K562 (cell line): ENCODE results near the gene ATXN7L2. TPM values are rescaled to one million over a fixed set of nuclear protein-coding genes. Genes with fewer than 3 reads are reported as not detected.

Experiments
- KAT8 ChIP-seq: fragments of 450-650 bp; IDR thresholded peaks from 2 replicates; pipeline ENCODE4 v1.6.1; 2016; ENCODE audit warnings: low read depth, mild to moderate bottlenecking
- MAZ ChIP-seq, 2 experiments: fragments of 450-650 bp in 1 of 2; sonication (generic) in 1 of 2; formaldehyde crosslinking; IDR thresholded peaks in 1 of 2; conservative IDR thresholded peaks in 1 of 2; 2 replicates each; pipeline versions ENCODE4 v1.4.0 to v1.5.0; 2020; ENCODE audit warnings: mild to moderate bottlenecking in 1 of 2, missing genetic modification reagents in 1 of 2
- NR1H2 ChIP-seq: sonication (generic); formaldehyde crosslinking; IDR thresholded peaks from 2 replicates; pipeline ENCODE4 v1.4.0; 2020; ENCODE audit warnings: mild to moderate bottlenecking, missing genetic modification reagents
- NR2F6 ChIP-seq: fragments of 450-650 bp; formaldehyde crosslinking; IDR thresholded peaks from 2 replicates; pipeline ENCODE4 v1.4.0; 2020; ENCODE audit warnings: mild to moderate bottlenecking
- POLR2H ChIP-seq: IDR thresholded peaks from 2 replicates; pipeline ENCODE4 v1.6.1; 2016; ENCODE audit warnings: missing genetic modification characterization, low read depth, mild to moderate bottlenecking, control low read depth, missing compliant biosample characterization, moderate library complexity
- RBM14 ChIP-seq: fragments of 200-400 bp; formaldehyde crosslinking; IDR thresholded peaks from 2 replicates; pipeline ENCODE4 v1.6.1; 2018; ENCODE audit warnings: low read depth, mild to moderate bottlenecking, low read length, moderate library complexity, borderline replicate concordance; ENCODE audit not compliant: insufficient read depth
- RFX1 ChIP-seq: fragments of 450-650 bp; IDR thresholded peaks from 2 replicates; pipeline ENCODE4 v1.6.1; 2016; ENCODE audit warnings: mild to moderate bottlenecking, moderate library complexity
- STAT5A ChIP-seq: IDR thresholded peaks from 2 replicates; pipeline ENCODE4 v1.6.1; 2012; ENCODE audit warnings: low read length, inconsistent platforms, borderline replicate concordance
- TBL1XR1 ChIP-seq, 2 experiments: IDR thresholded peaks; 2 replicates each; pipeline ENCODE4 v1.6.1; 2012; ENCODE audit warnings: improper control_type of control experiment in 2 of 2, low read length in 2 of 2, mild to moderate bottlenecking in 1 of 2
- ZBTB33 ChIP-seq: sonication (generic); formaldehyde crosslinking; IDR thresholded peaks from 2 replicates; pipeline ENCODE4 v1.8.1; 2023; ENCODE audit warnings: mild to moderate bottlenecking, missing genetic modification reagents
- ZNF224 ChIP-seq: sonication (generic); formaldehyde crosslinking; IDR thresholded peaks from 2 replicates; pipeline ENCODE4 v1.8.0; 2022; ENCODE audit warnings: mild to moderate bottlenecking, missing genetic modification reagents
- ZNF444 ChIP-seq: fragments of 250-450 bp; sonication (Bioruptor Pico); IDR thresholded peaks from 2 replicates; pipeline ENCODE4 v1.4.0; 2020; ENCODE audit warnings: mild to moderate bottlenecking, moderate library complexity
- polyA plus RNA-seq, 8 experiments: library from polyadenylated mRNA; depleted of rRNA in 4 of 8; stranded (reverse) in 5 of 8; unstranded in 3 of 8; fragments of >200 nt; fragmentation: Nextera tagmentation in 2 of 8; fragmentation: Illumina TruSeq in 1 of 8; extraction: Ambion mirVana in 2 of 8; extraction: Trizol in 1 of 8; gene quantifications; 2 replicates each; pipeline versions ENCODE4 v1.2.1 to v1.2.3, GENCODE V29; 2011 to 2014; ENCODE audit warnings: inconsistent platforms in 1 of 8, missing spikeins in 1 of 8
- total RNA-seq, 7 experiments: library from RNA; depleted of rRNA in 6 of 7; stranded (reverse); fragments of >200 nt in 6 of 7; fragmentation: Illumina TruSeq in 2 of 7; extraction: Trizol in 2 of 7; gene quantifications; 2 replicates each; pipeline versions ENCODE4 v1.2.1 to v1.2.3, GENCODE V29; 2011 to 2021; ENCODE audit warnings: low replicate concordance in 1 of 7
- TF ChIP-seq, protein P1 (sequence below), 2 experiments: fragments of 450-650 bp in 1 of 2; IDR thresholded peaks; 2 replicates each; pipeline ENCODE4 v1.6.1; 2011 to 2017; ENCODE audit warnings: low read depth in 2 of 2, antibody characterized with exemption in 1 of 2, borderline replicate concordance in 1 of 2, low read length in 1 of 2, mild to moderate bottlenecking in 1 of 2, mixed read lengths in 1 of 2; ENCODE audit not compliant: control insufficient read depth in 1 of 2
- TF ChIP-seq, protein P2 (sequence below): fragments of 450-650 bp; formaldehyde crosslinking; IDR thresholded peaks from 2 replicates; pipeline ENCODE4 v1.4.0; 2020; ENCODE audit warnings: mild to moderate bottlenecking, moderate library complexity
- TF ChIP-seq, protein P3 (sequence below): fragments of 450-650 bp; IDR thresholded peaks from 2 replicates; pipeline ENCODE4 v1.6.1; 2018; ENCODE audit warnings: mild to moderate bottlenecking, low read depth; ENCODE audit not compliant: partially characterized antibody

ATXN7L2 gene
- total and polyA plus RNA-seq, 9 of the 15 experiments (the other 6 are each of a cell fraction or from before 2014, with no cell fraction given): 0.21 to 10.4 (median 5.8) TPM

DNA sequence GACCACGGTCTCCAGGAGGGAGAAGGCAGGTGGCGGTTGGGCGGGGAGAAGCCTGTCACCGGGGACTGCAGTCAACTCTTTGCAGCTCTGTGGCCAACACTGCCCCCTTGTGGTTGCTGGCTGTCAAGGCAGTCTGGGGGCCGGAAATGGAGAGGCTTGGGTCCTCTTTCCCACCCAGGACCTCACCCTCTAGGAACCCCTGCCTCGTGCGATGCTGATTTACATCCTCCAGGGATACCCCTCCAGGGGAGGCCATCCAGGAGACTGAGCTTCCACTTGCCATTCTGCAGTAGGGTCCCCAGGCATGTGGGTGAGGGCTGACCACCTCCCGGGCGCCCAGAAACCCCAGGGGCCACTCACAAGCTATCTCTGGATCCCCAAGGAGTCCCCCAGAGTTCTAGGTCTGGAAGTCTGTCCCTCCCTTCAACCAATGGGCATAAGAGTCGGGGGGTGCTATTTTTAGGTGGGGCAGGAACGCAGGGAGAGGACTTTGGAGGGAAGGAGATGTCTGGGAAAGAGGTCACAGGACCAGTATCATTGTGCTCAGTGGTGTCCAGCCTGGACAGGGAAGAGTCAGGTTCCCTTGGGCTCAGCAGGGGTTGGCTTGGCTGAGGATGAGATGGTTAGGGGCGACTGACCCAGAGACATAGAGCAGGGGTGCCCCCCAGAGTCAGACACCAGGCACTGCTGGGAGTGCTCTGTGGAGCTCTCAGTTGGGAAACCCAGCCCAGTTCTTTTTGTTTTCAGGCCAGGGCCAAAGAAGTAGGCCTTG lies 48.8 kb downstream of the ATXN7L2 start (continued):
- TF ChIP-seq, protein P1, sequence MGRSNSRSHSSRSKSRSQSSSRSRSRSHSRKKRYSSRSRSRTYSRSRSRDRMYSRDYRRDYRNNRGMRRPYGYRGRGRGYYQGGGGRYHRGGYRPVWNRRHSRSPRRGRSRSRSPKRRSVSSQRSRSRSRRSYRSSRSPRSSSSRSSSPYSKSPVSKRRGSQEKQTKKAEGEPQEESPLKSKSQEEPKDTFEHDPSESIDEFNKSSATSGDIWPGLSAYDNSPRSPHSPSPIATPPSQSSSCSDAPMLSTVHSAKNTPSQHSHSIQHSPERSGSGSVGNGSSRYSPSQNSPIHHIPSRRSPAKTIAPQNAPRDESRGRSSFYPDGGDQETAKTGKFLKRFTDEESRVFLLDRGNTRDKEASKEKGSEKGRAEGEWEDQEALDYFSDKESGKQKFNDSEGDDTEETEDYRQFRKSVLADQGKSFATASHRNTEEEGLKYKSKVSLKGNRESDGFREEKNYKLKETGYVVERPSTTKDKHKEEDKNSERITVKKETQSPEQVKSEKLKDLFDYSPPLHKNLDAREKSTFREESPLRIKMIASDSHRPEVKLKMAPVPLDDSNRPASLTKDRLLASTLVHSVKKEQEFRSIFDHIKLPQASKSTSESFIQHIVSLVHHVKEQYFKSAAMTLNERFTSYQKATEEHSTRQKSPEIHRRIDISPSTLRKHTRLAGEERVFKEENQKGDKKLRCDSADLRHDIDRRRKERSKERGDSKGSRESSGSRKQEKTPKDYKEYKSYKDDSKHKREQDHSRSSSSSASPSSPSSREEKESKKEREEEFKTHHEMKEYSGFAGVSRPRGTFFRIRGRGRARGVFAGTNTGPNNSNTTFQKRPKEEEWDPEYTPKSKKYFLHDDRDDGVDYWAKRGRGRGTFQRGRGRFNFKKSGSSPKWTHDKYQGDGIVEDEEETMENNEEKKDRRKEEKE (IDR thresholded peaks at IDR 0.05; ENCODE audit: borderline replicate concordance in 1 of 2, control insufficient read depth in 1 of 2, low read depth in 2 of 2, low read length in 1 of 2): no peak
- TF ChIP-seq NR2F6 (CRISPR knock-in tag): no peak
- TF ChIP-seq RBM14: no peak
- no peak for TF ChIP-seq KAT8
- TF ChIP-seq STAT5A: no peak
- peak; percentile 53 to 90 for TF ChIP-seq MAZ (CRISPR knock-in tag; conservative IDR thresholded peaks at IDR 0.05 in 1 of 2, IDR thresholded peaks at IDR 0.05 in 1 of 2)
- peak; percentile 82 for TF ChIP-seq ZBTB33
- TF ChIP-seq NR1H2: no peak
- TF ChIP-seq ZNF444: no peak
- TF ChIP-seq, protein P2, sequence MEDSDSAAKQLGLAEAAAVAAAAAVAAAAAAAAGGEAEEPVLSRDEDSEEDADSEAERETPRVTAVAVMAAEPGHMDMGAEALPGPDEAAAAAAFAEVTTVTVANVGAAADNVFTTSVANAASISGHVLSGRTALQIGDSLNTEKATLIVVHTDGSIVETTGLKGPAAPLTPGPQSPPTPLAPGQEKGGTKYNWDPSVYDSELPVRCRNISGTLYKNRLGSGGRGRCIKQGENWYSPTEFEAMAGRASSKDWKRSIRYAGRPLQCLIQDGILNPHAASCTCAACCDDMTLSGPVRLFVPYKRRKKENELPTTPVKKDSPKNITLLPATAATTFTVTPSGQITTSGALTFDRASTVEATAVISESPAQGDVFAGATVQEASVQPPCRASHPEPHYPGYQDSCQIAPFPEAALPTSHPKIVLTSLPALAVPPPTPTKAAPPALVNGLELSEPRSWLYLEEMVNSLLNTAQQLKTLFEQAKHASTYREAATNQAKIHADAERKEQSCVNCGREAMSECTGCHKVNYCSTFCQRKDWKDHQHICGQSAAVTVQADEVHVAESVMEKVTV (CRISPR knock-in tag): peak; percentile 88
- TF ChIP-seq TBL1XR1 (IDR thresholded peaks at IDR 0.05; ENCODE audit: low read length in 2 of 2): no peak
- no peak for TF ChIP-seq ZNF224 (CRISPR knock-in tag)
- TF ChIP-seq, protein P3, sequence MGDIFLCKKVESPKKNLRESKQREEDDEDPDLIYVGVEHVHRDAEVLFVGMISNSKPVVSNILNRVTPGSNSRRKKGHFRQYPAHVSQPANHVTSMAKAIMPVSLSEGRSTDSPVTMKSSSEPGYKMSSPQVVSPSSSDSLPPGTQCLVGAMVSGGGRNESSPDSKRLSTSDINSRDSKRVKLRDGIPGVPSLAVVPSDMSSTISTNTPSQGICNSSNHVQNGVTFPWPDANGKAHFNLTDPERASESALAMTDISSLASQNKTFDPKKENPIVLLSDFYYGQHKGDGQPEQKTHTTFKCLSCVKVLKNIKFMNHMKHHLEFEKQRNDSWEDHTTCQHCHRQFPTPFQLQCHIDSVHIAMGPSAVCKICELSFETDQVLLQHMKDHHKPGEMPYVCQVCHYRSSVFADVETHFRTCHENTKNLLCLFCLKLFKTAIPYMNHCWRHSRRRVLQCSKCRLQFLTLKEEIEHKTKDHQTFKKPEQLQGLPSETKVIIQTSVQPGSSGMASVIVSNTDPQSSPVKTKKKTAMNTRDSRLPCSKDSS: no peak
- no peak for TF ChIP-seq RFX1
- no peak for TF ChIP-seq POLR2H (tag)
